MM.1S (cell line): ENCODE data around the gene CHST5.

Experiments used
- CTCF ChIP-seq: fragments of 300-600 bp; sonication (generic); IDR thresholded peaks from 2 replicates; pipeline ENCODE4 v1.5.1; 2016; ENCODE audit warnings: antibody characterized with exemption, low read length, mixed read lengths
- EZH2 ChIP-seq: fragments of 300-600 bp; sonication (generic); optimal IDR thresholded peaks from 2 replicates; pipeline ENCODE3; 2017; ENCODE audit warnings: low read depth, mild to moderate bottlenecking, antibody characterized with exemption, low read length, mixed read lengths
- EZH2phosphoT487 ChIP-seq: fragments of 300-600 bp; sonication (generic); IDR thresholded peaks from 2 replicates; pipeline ENCODE4 v1.6.1; 2018; ENCODE audit warnings: antibody characterized with exemption, low read length

GRCh38 chr16:75541236-75541635, 5.3 kb upstream of the CHST5 start:
- TF ChIP-seq CTCF = no peak
- TF ChIP-seq EZH2phosphoT487 = no peak
- TF ChIP-seq EZH2 = no peak
